ENCODE data around the gene WNT11. TPM values are rescaled to one million over a fixed set of nuclear protein-coding genes. Genes with fewer than 3 reads are reported as not detected.

Gene WNT11
- 1 to 10 TPM; 2.1 to 7.3 (median 3.9) TPM for polyA plus RNA-seq
- long read RNA-seq, donor 1 = 0 reads
- long read RNA-seq, donor 2, partial matches to known transcripts = 0 of 1 reads
- long read RNA-seq, donor 2, other reads (novel, unspliced or antisense) = 0 of 1 reads
- long read RNA-seq, donor 3, partial matches to known transcripts = 0 of 1 reads
- long read RNA-seq, donor 3, other reads (novel, unspliced or antisense) = 0 of 1 reads
- long read RNA-seq, donor 4 = 0 reads
- long read RNA-seq, donor 5, partial matches to known transcripts = 0 of 1 reads
- long read RNA-seq, donor 5, other reads (novel, unspliced or antisense) = 0 of 1 reads
- long read RNA-seq, donor 6 = 0 reads
- long read RNA-seq, donor 7 = 0 reads
- long read RNA-seq, donor 8 = 0 reads
- long read RNA-seq, donor 9 = 0 reads
- long read RNA-seq, donor 10 = 0 reads

- peak within 1 kb of the TSS; percentile 23 to 62 (median 51) for H3K4me3 ChIP-seq (ENCODE audit: low read depth in 1 of 3, low read length in 3 of 3)
- peaks cover 0 to 3% of the 10 kb centered on the region in 2 donors for H3K9me3 ChIP-seq (ENCODE audit: control insufficient read depth in 2 of 2, insufficient read depth in 1 of 2, low read depth in 1 of 2, low read length in 1 of 2)
- FAIRE-seq (no peak), DNase-seq (peak; percentile 82 to 87)
- 1% methylated on average over 64 to 80 of the region's 80 CpGs for WGBS, 3 donors
- peak within 1 kb of the TSS in 1 of 3 donors; percentile 61 for H3K27ac ChIP-seq (ENCODE audit: low read depth in 1 of 3, low read length in 2 of 3)
- H3K27me3 ChIP-seq (ENCODE audit: control insufficient read depth in 3 of 3, insufficient read depth in 3 of 3, low read length in 3 of 3) = peaks cover 0 to 69% (median 11%) of the 10 kb centered on the region in 3 donors
- H3K4me1 ChIP-seq (ENCODE audit: control insufficient read depth in 3 of 3, insufficient read depth in 2 of 3, low read depth in 1 of 3, low read length in 2 of 3) = peaks cover 0 to 56% (median 7%) of the 10 kb centered on the region in 3 donors
- H3K36me3 ChIP-seq (ENCODE audit: control insufficient read depth in 3 of 3, insufficient read depth in 2 of 3, low read depth in 1 of 3, low read length in 3 of 3) = peaks cover 0 to 8% (median 0%) of the 10 kb centered on the region in 3 donors
These were observed at the start of gene WNT11 for GRCh38 chr11:76206327-76207081. Gene WNT11, minus strand, starts transcription at chr11:76206502. Its CDS starts 95 bp downstream, at chr11:76206407.

- Histone ChIP-seq H3K36me3 (ENCODE audit: control insufficient read depth in 3 of 3, insufficient read depth in 2 of 3, low read depth in 1 of 3, low read length in 3 of 3) (no peaks in the 10 kb centered on the region), H3K4me3 (ENCODE audit: low read depth in 1 of 3, low read length in 3 of 3) (no peak overlapping the region), H3K9me3 (ENCODE audit: control insufficient read depth in 2 of 2, insufficient read depth in 1 of 2, low read depth in 1 of 2, low read length in 1 of 2) (peaks cover 0 to 20% of the 10 kb centered on the region in 2 donors), H3K27me3 (ENCODE audit: control insufficient read depth in 3 of 3, insufficient read depth in 3 of 3, low read length in 3 of 3) (peaks cover 0 to 5% (median 0%) of the 10 kb centered on the region in 3 donors), H3K27ac (ENCODE audit: low read depth in 1 of 3, low read length in 2 of 3) (no peak overlapping the region), H3K4me1 (ENCODE audit: control insufficient read depth in 3 of 3, insufficient read depth in 2 of 3, low read depth in 1 of 3, low read length in 2 of 3) (no peaks in the 10 kb centered on the region)
- no peak for DNase-seq
- WGBS, 3 donors = 80 to 87% (median 82%) methylated on average over 9 of the region's 9 CpGs
- no peak for FAIRE-seq
These were observed 47.1 kb upstream of the WNT11 start for GRCh38 chr11:76253416-76253815.

DNA sequence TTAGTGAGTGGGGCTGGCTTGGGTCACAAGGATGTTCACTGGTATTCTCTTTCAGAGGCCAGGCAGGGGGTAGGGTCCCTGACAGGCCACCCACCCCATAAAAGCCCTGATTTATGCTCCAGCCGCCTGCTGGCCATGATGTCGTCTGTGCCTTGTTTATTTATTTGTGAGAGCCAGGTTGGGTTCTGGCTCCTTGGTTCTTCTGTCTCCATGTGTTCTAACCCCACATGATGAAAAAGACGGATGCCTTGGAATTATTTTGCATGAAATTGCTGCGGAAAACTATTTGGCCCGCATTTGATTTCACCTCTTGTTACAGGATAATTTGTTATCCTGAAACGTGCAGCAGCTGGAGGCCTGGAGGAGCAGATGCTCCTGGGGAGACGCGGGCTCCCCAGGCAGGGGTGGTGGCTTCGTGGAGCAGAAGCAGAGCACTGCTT lies 46.3 kb upstream of the WNT11 start:
- H3K4me3 ChIP-seq (ENCODE audit: low read depth in 1 of 3, low read length in 3 of 3) = no peak overlapping the region
- H3K36me3 ChIP-seq (ENCODE audit: control insufficient read depth in 3 of 3, insufficient read depth in 2 of 3, low read depth in 1 of 3, low read length in 3 of 3) = no peaks in the 10 kb centered on the region
- peaks cover 0 to 20% of the 10 kb centered on the region in 2 donors for H3K9me3 ChIP-seq (ENCODE audit: control insufficient read depth in 2 of 2, insufficient read depth in 1 of 2, low read depth in 1 of 2, low read length in 1 of 2)
- FAIRE-seq (no peak), DNase-seq (no peak)
- no peaks in the 10 kb centered on the region for H3K4me1 ChIP-seq (ENCODE audit: control insufficient read depth in 3 of 3, insufficient read depth in 2 of 3, low read depth in 1 of 3, low read length in 2 of 3)
- H3K27ac ChIP-seq (ENCODE audit: low read depth in 1 of 3, low read length in 2 of 3) = no peak overlapping the region
- H3K27me3 ChIP-seq (ENCODE audit: control insufficient read depth in 3 of 3, insufficient read depth in 3 of 3, low read length in 3 of 3) = peaks cover 0 to 5% (median 0%) of the 10 kb centered on the region in 3 donors
- 71 to 77% (median 73%) methylated on average over 9 of the region's 9 CpGs for WGBS, 3 donors

- Histone ChIP-seq H3K4me1 (ENCODE audit: control insufficient read depth in 3 of 3, insufficient read depth in 2 of 3, low read depth in 1 of 3, low read length in 2 of 3) (no peaks in the 10 kb centered on the region), H3K27me3 (ENCODE audit: control insufficient read depth in 3 of 3, insufficient read depth in 3 of 3, low read length in 3 of 3) (peaks cover 0 to 5% (median 0%) of the 10 kb centered on the region in 3 donors), H3K9me3 (ENCODE audit: control insufficient read depth in 2 of 2, insufficient read depth in 1 of 2, low read depth in 1 of 2, low read length in 1 of 2) (peaks cover 0 to 20% of the 10 kb centered on the region in 2 donors), H3K27ac (ENCODE audit: low read depth in 1 of 3, low read length in 2 of 3) (no peak overlapping the region), H3K36me3 (ENCODE audit: control insufficient read depth in 3 of 3, insufficient read depth in 2 of 3, low read depth in 1 of 3, low read length in 3 of 3) (no peaks in the 10 kb centered on the region), H3K4me3 (ENCODE audit: low read depth in 1 of 3, low read length in 3 of 3) (no peak overlapping the region)
- FAIRE-seq (no peak), DNase-seq (no peak)
- 33 to 52% (median 43%) methylated on average over 2 of the region's 2 CpGs for WGBS, 3 donors
These were observed 45.3 kb upstream of the WNT11 start for GRCh38 chr11:76251576-76251975.

GRCh38 chr11:76251226-76251575 lies 44.9 kb upstream of the WNT11 start:
- Histone ChIP-seq H3K27ac (ENCODE audit: low read depth in 1 of 3, low read length in 2 of 3) (no peak overlapping the region), H3K9me3 (ENCODE audit: control insufficient read depth in 2 of 2, insufficient read depth in 1 of 2, low read depth in 1 of 2, low read length in 1 of 2) (peaks cover 0 to 20% of the 10 kb centered on the region in 2 donors), H3K36me3 (ENCODE audit: control insufficient read depth in 3 of 3, insufficient read depth in 2 of 3, low read depth in 1 of 3, low read length in 3 of 3) (no peaks in the 10 kb centered on the region), H3K4me1 (ENCODE audit: control insufficient read depth in 3 of 3, insufficient read depth in 2 of 3, low read depth in 1 of 3, low read length in 2 of 3) (no peaks in the 10 kb centered on the region), H3K4me3 (ENCODE audit: low read depth in 1 of 3, low read length in 3 of 3) (no peak overlapping the region), H3K27me3 (ENCODE audit: control insufficient read depth in 3 of 3, insufficient read depth in 3 of 3, low read length in 3 of 3) (peaks cover 0 to 5% (median 0%) of the 10 kb centered on the region in 3 donors)
- no peak for FAIRE-seq
- WGBS, 3 donors = 92 to 100% (median 96%) methylated on average over 3 of the region's 3 CpGs
- DNase-seq = no peak

DNA sequence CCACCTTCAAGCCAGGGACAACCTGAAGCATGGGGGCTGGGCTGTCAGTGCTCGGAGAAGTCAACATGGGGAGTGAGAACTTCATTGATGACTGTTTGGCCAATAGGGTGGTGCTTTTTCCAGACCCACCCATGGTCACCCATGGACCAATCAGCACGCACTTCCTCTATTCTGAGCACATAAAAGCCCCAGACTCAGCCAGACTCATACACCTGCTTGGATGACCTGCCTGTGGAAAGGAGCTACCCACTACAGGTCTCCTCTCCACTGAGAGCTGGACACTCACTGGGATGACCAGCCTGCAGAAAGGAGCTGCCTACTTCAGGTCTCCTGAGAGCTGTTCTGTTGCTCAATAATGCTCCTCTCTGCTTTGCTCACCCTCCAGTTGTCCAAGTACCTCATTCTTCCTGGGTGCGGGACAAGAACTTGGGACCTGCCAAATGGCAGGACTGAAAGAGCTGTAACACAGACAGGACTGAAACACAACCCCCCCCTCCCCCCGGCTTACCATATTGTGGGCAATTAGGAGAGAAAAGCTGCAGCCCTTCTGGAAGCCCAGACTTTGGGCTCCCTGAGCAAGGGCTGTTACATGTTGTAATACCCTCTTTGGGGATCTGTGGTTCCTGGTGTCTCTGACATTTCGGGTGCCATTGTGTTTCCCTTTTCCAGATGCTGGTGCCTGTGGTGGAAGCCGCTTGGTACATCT lies 44.4 kb upstream of the WNT11 start:
- 90 to 92% (median 92%) methylated on average over 6 of the region's 6 CpGs for WGBS, 3 donors
- Histone ChIP-seq H3K4me1 (ENCODE audit: control insufficient read depth in 3 of 3, insufficient read depth in 2 of 3, low read depth in 1 of 3, low read length in 2 of 3) (no peaks in the 10 kb centered on the region), H3K27me3 (ENCODE audit: control insufficient read depth in 3 of 3, insufficient read depth in 3 of 3, low read length in 3 of 3) (peaks cover 0 to 5% (median 0%) of the 10 kb centered on the region in 3 donors), H3K36me3 (ENCODE audit: control insufficient read depth in 3 of 3, insufficient read depth in 2 of 3, low read depth in 1 of 3, low read length in 3 of 3) (no peaks in the 10 kb centered on the region), H3K27ac (ENCODE audit: low read depth in 1 of 3, low read length in 2 of 3) (no peak overlapping the region), H3K4me3 (ENCODE audit: low read depth in 1 of 3, low read length in 3 of 3) (no peak overlapping the region), H3K9me3 (ENCODE audit: control insufficient read depth in 2 of 2, insufficient read depth in 1 of 2, low read depth in 1 of 2, low read length in 1 of 2) (peaks cover 0 to 20% of the 10 kb centered on the region in 2 donors)
- FAIRE-seq (no peak), DNase-seq (no peak)

- no peaks in the 10 kb centered on the region for H3K4me1 ChIP-seq (ENCODE audit: control insufficient read depth in 3 of 3, insufficient read depth in 2 of 3, low read depth in 1 of 3, low read length in 2 of 3)
- 42 to 75% (median 55%) methylated on average over 3 of the region's 3 CpGs for WGBS, 3 donors
- DNase-seq (no peak), FAIRE-seq (no peak)
- no peak overlapping the region for H3K27ac ChIP-seq (ENCODE audit: low read depth in 1 of 3, low read length in 2 of 3)
- H3K4me3 ChIP-seq (ENCODE audit: low read depth in 1 of 3, low read length in 3 of 3) = no peak overlapping the region
- H3K36me3 ChIP-seq (ENCODE audit: control insufficient read depth in 3 of 3, insufficient read depth in 2 of 3, low read depth in 1 of 3, low read length in 3 of 3) = no peaks in the 10 kb centered on the region
- H3K9me3 ChIP-seq (ENCODE audit: control insufficient read depth in 2 of 2, insufficient read depth in 1 of 2, low read depth in 1 of 2, low read length in 1 of 2) = peaks cover 0 to 20% of the 10 kb centered on the region in 2 donors
- H3K27me3 ChIP-seq (ENCODE audit: control insufficient read depth in 3 of 3, insufficient read depth in 3 of 3, low read length in 3 of 3) = peaks cover 0 to 5% (median 0%) of the 10 kb centered on the region in 3 donors
These were observed 43.0 kb upstream of the WNT11 start for GRCh38 chr11:76249195-76249741.

- DNase-seq = peak in 1 of 2 donors; percentile 12
- no peak for FAIRE-seq
- Histone ChIP-seq H3K27ac (ENCODE audit: low read depth in 1 of 3, low read length in 2 of 3) (no peak overlapping the region), H3K36me3 (ENCODE audit: control insufficient read depth in 3 of 3, insufficient read depth in 2 of 3, low read depth in 1 of 3, low read length in 3 of 3) (no peaks in the 10 kb centered on the region), H3K4me3 (ENCODE audit: low read depth in 1 of 3, low read length in 3 of 3) (no peak overlapping the region), H3K9me3 (ENCODE audit: control insufficient read depth in 2 of 2, insufficient read depth in 1 of 2, low read depth in 1 of 2, low read length in 1 of 2) (peaks cover 0 to 20% of the 10 kb centered on the region in 2 donors), H3K27me3 (ENCODE audit: control insufficient read depth in 3 of 3, insufficient read depth in 3 of 3, low read length in 3 of 3) (peaks cover 0 to 7% (median 0%) of the 10 kb centered on the region in 3 donors), H3K4me1 (ENCODE audit: control insufficient read depth in 3 of 3, insufficient read depth in 2 of 3, low read depth in 1 of 3, low read length in 2 of 3) (no peaks in the 10 kb centered on the region)
- WGBS, 3 donors = 52 to 65% (median 58%) methylated on average over 1 of the region's 1 CpG
These were observed 41.9 kb upstream of the WNT11 start for GRCh38 chr11:76248210-76248609.

All from small intestine (tissue), 16 donors.